H1 (cell line): Measurements from ENCODE around the gene STARD3. TPM values are rescaled to one million over a fixed set of nuclear protein-coding genes. Genes with fewer than 3 reads are reported as not detected.

Experiments used
- BRCA1 ChIP-seq: IDR thresholded peaks from 2 replicates; pipeline ENCODE4 v1.6.1; 2012; ENCODE audit warnings: low read depth, low read length, improper control_type of control experiment
- CBX5 ChIP-seq: fragments of 300-800, 300-1000 bp; sonication (generic); IDR thresholded peaks from 2 replicates; pipeline ENCODE4 v1.7.1; 2016; ENCODE audit warnings: antibody characterized with exemption, low read length, low read depth
- CREB1 ChIP-seq: IDR thresholded peaks from 2 replicates; pipeline ENCODE4 v1.6.1; 2012; ENCODE audit warnings: inconsistent platforms
- CTBP2 ChIP-seq: IDR thresholded peaks from 2 replicates; pipeline ENCODE4 v1.7.0; 2011; ENCODE audit warnings: borderline replicate concordance, mild to moderate bottlenecking, moderate library complexity, mixed read lengths, low read length; ENCODE audit not compliant: insufficient read depth, insufficient read length
- CTCF ChIP-seq, 3 experiments: IDR thresholded peaks; 1 replicate in 2 of 3; 2 replicates in 1 of 3; pipeline versions ENCODE4 v1.5.1 to v1.6.1; 2011; ENCODE audit warnings: low read length in 3 of 3, mild to moderate bottlenecking in 3 of 3, inconsistent platforms in 2 of 3, low read depth in 1 of 3, moderate library complexity in 1 of 3; ENCODE audit not compliant: insufficient read depth in 1 of 3; ENCODE audit errors: control extremely low read depth in 1 of 3
- FOSL1 ChIP-seq: IDR thresholded peaks from 2 replicates; pipeline ENCODE4 v1.6.1; 2011; ENCODE audit warnings: mild to moderate bottlenecking, low read depth, low read length, moderate library complexity; ENCODE audit not compliant: insufficient read depth
- RBBP5 ChIP-seq: IDR thresholded peaks from 2 replicates; pipeline ENCODE4 v1.7.1; 2012; ENCODE audit warnings: low read depth, mild to moderate bottlenecking, inconsistent platforms, low read length, moderate library complexity, borderline replicate concordance
- SP4 ChIP-seq: IDR thresholded peaks from 2 replicates; pipeline ENCODE4 v1.6.1; 2012; ENCODE audit warnings: low read length, inconsistent platforms
- TEAD4 ChIP-seq: IDR thresholded peaks from 2 replicates; pipeline ENCODE4 v1.6.1; 2012; ENCODE audit warnings: low read depth, low read length, inconsistent platforms, mixed read lengths
- polyA plus RNA-seq, 7 experiments: library from polyadenylated mRNA; depleted of rRNA in 3 of 7; stranded (reverse) in 5 of 7; unstranded in 2 of 7; fragments of >200 nt in 5 of 7; fragments of 200-250 nt in 2 of 7; gene quantifications; 1 replicate in 5 of 7; 2 replicates in 1 of 7; 4 replicates in 1 of 7; pipeline versions ENCODE4 v1.2.1 to v1.2.3, GENCODE V29; 2011 to 2013; ENCODE audit warnings: missing spikeins in 2 of 7, mixed read lengths in 2 of 7
- total RNA-seq: library from RNA; stranded (reverse); fragmentation: NEBNext Ultra II Directional; extraction: Animal tissue kit (Norgen Biotek cat#: 25700); gene quantifications from 2 replicates; pipeline ENCODE4 v1.2.1, GENCODE V29; 2021

STARD3 gene
- total and polyA plus RNA-seq, 2 of the 8 experiments (the other 6 are each of a cell fraction or from before 2014, with no cell fraction given) = 47.6 to 80.3 TPM

GRCh38 chr17:39607851-39608130, 29.2 kb upstream of the STARD3 start, which contains the start of gene NEUROD2 (continued):
- TF ChIP-seq CTCF (IDR thresholded peaks at IDR 0.05; ENCODE audit: control extremely low read depth in 1 of 3, insufficient read depth in 1 of 3, low read depth in 1 of 3, low read length in 3 of 3) = no peak
- no peak for TF ChIP-seq RBBP5
- TF ChIP-seq CREB1 = no peak
- TF ChIP-seq FOSL1 = no peak
- no peak for TF ChIP-seq CBX5
- TF ChIP-seq TEAD4 = no peak
- TF ChIP-seq SP4 = no peak
- TF ChIP-seq CTBP2 = no peak
- TF ChIP-seq BRCA1 = no peak
